Stimulated activated CD4-positive, alpha-beta T cell treated with anti-CD3 and anti-CD28 coated beads, Interleukin-1b, Interleukin-23, amount 100 ng/mL, for 1 hour (primary cell): Measurements from ENCODE around the gene CASP3.
"Not testable (repeated sequence)": the region's sequence is repeated elsewhere in the genome, so short reads cannot be mapped to it uniquely, and the experiment has no call there.

Source experiments
- DNase-seq, 2 donors: peaks; one replicate each; pipeline ENCODE4 v3.0.0-alpha.2; 2020; ENCODE audit warnings: low read depth in 2 of 2

Gene CASP3

GRCh38 chr4:184664445-184665210 is 15.4 kb upstream of the CASP3 start:
- no peak for DNase-seq

- DNase-seq, result no peak
Measured at GRCh38 chr4:184662236-184662635, 13.0 kb upstream of the CASP3 start.

- DNase-seq, result no peak
Measured at GRCh38 chr4:184660978-184661377, 11.7 kb upstream of the CASP3 start.

- not testable (repeated sequence) for DNase-seq
Measured at GRCh38 chr4:184657820-184658219, 8.6 kb upstream of the CASP3 start.

GRCh38 chr4:184657144-184657543 is 7.9 kb upstream of the CASP3 start:
- no peak for DNase-seq

- no peak for DNase-seq
Measured at GRCh38 chr4:184655889-184656869, 6.9 kb upstream of the CASP3 start.

- DNase-seq, result no peak
Measured at GRCh38 chr4:184653650-184654049, 4.4 kb upstream of the CASP3 start.

- DNase-seq, result not testable (repeated sequence)
Measured at GRCh38 chr4:184652681-184653080, 3.4 kb upstream of the CASP3 start.

GRCh38 chr4:184651899-184652298 is 2.7 kb upstream of the CASP3 start:
- DNase-seq, result no peak

GRCh38 chr4:184649971-184650855 is 966 bp upstream of the CASP3 start:
- no peak for DNase-seq

- no peak for DNase-seq
Measured at GRCh38 chr4:184648313-184649025, 778 bp downstream of the CASP3 start.

- DNase-seq, result no peak
Measured at GRCh38 chr4:184648054-184648312, 1.3 kb downstream of the CASP3 start.

- DNase-seq, result no peak
Measured at GRCh38 chr4:184647266-184648053, 1.8 kb downstream of the CASP3 start.

GRCh38 chr4:184645904-184646610 is 3.2 kb downstream of the CASP3 start:
- DNase-seq, result no peak

- DNase-seq, result no peak
Measured at GRCh38 chr4:184644553-184645307, 4.5 kb downstream of the CASP3 start.

GRCh38 chr4:184643731-184644130 is 5.5 kb downstream of the CASP3 start:
- DNase-seq, result no peak

GRCh38 chr4:184641451-184641850 is 7.8 kb downstream of the CASP3 start:
- DNase-seq, result no peak

- DNase-seq, result no peak
Measured at GRCh38 chr4:184641022-184641421, 8.2 kb downstream of the CASP3 start.

GRCh38 chr4:184636897-184637296 is 12.3 kb downstream of the CASP3 start:
- no peak for DNase-seq
